T1000 (cell line): ENCODE measurements around the gene IGF1.

Source experiments
- DNase-seq: peaks from one replicate; lab custom pipeline; 2025; ENCODE audit warnings: mixed read lengths; lab: John Stamatoyannopoulos, UW

IGF1 gene

GRCh38 chr12:102496591-102496990, 16.2 kb upstream of the IGF1 start:
- DNase-seq: no peak

- DNase-seq: no peak
Observed at GRCh38 chr12:102487226-102487625, 6.9 kb upstream of the IGF1 start.

- no peak for DNase-seq
Observed at GRCh38 chr12:102486153-102486552, 5.8 kb upstream of the IGF1 start.

- DNase-seq: no peak
Observed at GRCh38 chr12:102484428-102484958, 4.1 kb upstream of the IGF1 start.

- no peak for DNase-seq
Observed at GRCh38 chr12:102484017-102484416, 3.7 kb upstream of the IGF1 start.

GRCh38 chr12:102483466-102483865, 3.1 kb upstream of the IGF1 start:
- no peak for DNase-seq

- no peak for DNase-seq
Observed at GRCh38 chr12:102481705-102482425, 1.5 kb upstream of the IGF1 start.

GRCh38 chr12:102479939-102480338, 424 bp downstream of the IGF1 start:
- no peak for DNase-seq

- DNase-seq: no peak
Observed at GRCh38 chr12:102479099-102479885, 1.1 kb downstream of the IGF1 start.

GRCh38 chr12:102478405-102479098, 1.8 kb downstream of the IGF1 start:
- no peak for DNase-seq

- DNase-seq: no peak
Observed at GRCh38 chr12:102475355-102475754, 5.0 kb downstream of the IGF1 start.

- DNase-seq: no peak
Observed at GRCh38 chr12:102474438-102475064, 5.8 kb downstream of the IGF1 start.

GRCh38 chr12:102472496-102472895, 7.9 kb downstream of the IGF1 start:
- no peak for DNase-seq

GRCh38 chr12:102471556-102471955, 8.8 kb downstream of the IGF1 start:
- no peak for DNase-seq

- no peak for DNase-seq
Observed at GRCh38 chr12:102470945-102471344, 9.4 kb downstream of the IGF1 start.

GRCh38 chr12:102468261-102468915, 12.0 kb downstream of the IGF1 start:
- no peak for DNase-seq

- DNase-seq: no peak
Observed at GRCh38 chr12:102465762-102466560, 14.4 kb downstream of the IGF1 start.

GRCh38 chr12:102463659-102464249, 16.6 kb downstream of the IGF1 start:
- DNase-seq: no peak

GRCh38 chr12:102462795-102463465, 17.4 kb downstream of the IGF1 start:
- DNase-seq: no peak

GRCh38 chr12:102462386-102462785, 18.0 kb downstream of the IGF1 start:
- DNase-seq: no peak
